HCT116 (cell line): Measurements from ENCODE around the gene PASD1. TPM values are rescaled to one million over a fixed set of nuclear protein-coding genes. Genes with fewer than 3 reads are reported as not detected.

Experiments
- ATAC-seq: fragments of 200-7000 bp; cut with Tn5 transposase; 2 replicates; pipeline ENCODE4 v1.9.1; 2020; ENCODE audit warnings: mild to moderate bottlenecking, moderate library complexity
- BruUV-seq: library from RNA; stranded (reverse); fragments of 400-500 nt; replicated peaks from 2 replicates; lab custom pipeline; 2021; lab: Mats Ljungman, UMichigan
- CTCF ChIA-PET: fragments of 300-600 bp; sonication (Branson Sonifier 250); formaldehyde crosslinking; loops from one replicate; lab custom pipeline; 2021; ENCODE audit warnings: antibody characterized with exemption; lab: Charles Lee
- POLR2A ChIA-PET: fragments of 300-600, 350-600 bp; sonication (Branson Sonifier 250); formaldehyde crosslinking; loops from one replicate; lab custom pipeline; 2021; ENCODE audit warnings: antibody characterized with exemption; lab: Charles Lee
- RAD21 ChIA-PET, 2 experiments: fragments of 300-600 bp; sonication (Branson Sonifier 250); formaldehyde crosslinking; loops; one replicate each; lab custom pipeline; 2023; ENCODE audit warnings: low total read pairs in 2 of 2; ENCODE audit not compliant: uncharacterized antibody in 2 of 2, unreplicated experiment in 2 of 2, low non-redundant PET in 1 of 2; lab: Charles Lee
- DNase-seq: peaks from one replicate; pipeline ENCODE4 v3.0.0-alpha.2; 2010; ENCODE audit warnings: low read depth, low spot score
- H2AFZ ChIP-seq: fragments of 200-600 bp; shearing (Covaris generic), sonication (generic); 2 replicates; pipeline ENCODE4 v1.6.1; 2017; ENCODE audit warnings: low read depth, mixed run types, mixed read lengths, antibody characterized with exemption, low read length; ENCODE audit not compliant: poor library complexity, severe bottlenecking
- H3K27ac ChIP-seq: 2 replicates; pipeline ENCODE4 v1.5.1; 2012; ENCODE audit warnings: low read depth, low read length
- H3K27me3 ChIP-seq: fragments of 200-600 bp; sonication (generic); 2 replicates; pipeline ENCODE4 v1.6.1; 2016; ENCODE audit warnings: mixed run types, low read length, mixed read lengths; ENCODE audit not compliant: insufficient read depth
- H3K36me3 ChIP-seq, 2 experiments: fragments of 200-500 bp in 1 of 2; fragments of 200-600 bp in 1 of 2; sonication (Bioruptor generic) in 1 of 2; sonication (generic) in 1 of 2; 2 replicates each; pipeline versions ENCODE4 v1.5.1 to v1.6.1; 2014 to 2016; ENCODE audit warnings: low read length in 2 of 2, inconsistent platforms in 1 of 2, mixed read lengths in 1 of 2, mixed run types in 1 of 2; ENCODE audit not compliant: insufficient read depth in 2 of 2, control insufficient read depth in 1 of 2
- H3K4me1 ChIP-seq, 2 experiments: fragments of 200-600 bp in 1 of 2; sonication (generic) in 1 of 2; 2 replicates each; pipeline versions ENCODE4 v1.5.1 to v1.6.1; 2012 to 2017; ENCODE audit warnings: low read length in 2 of 2, inconsistent platforms in 1 of 2, mild to moderate bottlenecking in 1 of 2, mixed read lengths in 1 of 2, mixed run types in 1 of 2, moderate library complexity in 1 of 2; ENCODE audit not compliant: insufficient read depth in 2 of 2, control insufficient read depth in 1 of 2
- H3K4me2 ChIP-seq: fragments of 200-600 bp; sonication (generic); 2 replicates; pipeline ENCODE4 v1.6.1; 2017; ENCODE audit warnings: mixed run types, low read length, mixed read lengths
- H3K4me3 ChIP-seq, 2 experiments: fragments of 200-600 bp in 1 of 2; sonication (generic) in 1 of 2; replicated peaks in 1 of 2; 2 replicates each; pipeline ENCODE4 v1.5.1; 2011 to 2016; ENCODE audit warnings: low read length in 2 of 2, control low read depth in 1 of 2, low read depth in 1 of 2, mild to moderate bottlenecking in 1 of 2, mixed read lengths in 1 of 2, mixed run types in 1 of 2
- H3K79me2 ChIP-seq: fragments of 200-600 bp; sonication (generic); 2 replicates; pipeline ENCODE4 v1.6.1; 2017; ENCODE audit warnings: mild to moderate bottlenecking, mixed run types, low read length, moderate library complexity, mixed read lengths; ENCODE audit not compliant: insufficient read depth
- H3K9ac ChIP-seq: fragments of 200-600 bp; sonication (generic); 2 replicates; pipeline ENCODE4 v1.6.1; 2016; ENCODE audit warnings: low read length, mixed read lengths
- H3K9me2 ChIP-seq: fragments of 200-600 bp; sonication (generic), shearing (Covaris generic); 2 replicates; pipeline ENCODE4 v1.6.1; 2017; ENCODE audit warnings: mixed run types, mild to moderate bottlenecking, moderate library complexity; ENCODE audit not compliant: insufficient read depth
- H3K9me3 ChIP-seq, 2 experiments: fragments of 200-500 bp in 1 of 2; fragments of 200-600 bp in 1 of 2; sonication (Bioruptor generic) in 1 of 2; sonication (generic) in 1 of 2; 2 replicates each; pipeline ENCODE4 v1.6.1; 2014 to 2017; ENCODE audit warnings: low read length in 2 of 2, mixed read lengths in 2 of 2, inconsistent platforms in 1 of 2, low read depth in 1 of 2, mild to moderate bottlenecking in 1 of 2, mixed run types in 1 of 2, moderate library complexity in 1 of 2; ENCODE audit not compliant: control insufficient read depth in 1 of 2, insufficient read depth in 1 of 2
- H4K20me1 ChIP-seq: fragments of 200-600 bp; sonication (generic), shearing (Covaris generic); 2 replicates; pipeline ENCODE4 v1.6.1; 2017; ENCODE audit warnings: mixed run types, mild to moderate bottlenecking, moderate library complexity; ENCODE audit not compliant: insufficient read depth
- CBX3 ChIP-seq: IDR thresholded peaks from 2 replicates; pipeline ENCODE4 v1.6.1; 2012; ENCODE audit warnings: low read depth
- EGR1 ChIP-seq: IDR thresholded peaks from 2 replicates; pipeline ENCODE4 v1.6.1; 2012; ENCODE audit warnings: low read depth
- EZH2 ChIP-seq: fragments of 200-600 bp; sonication (generic); IDR thresholded peaks from 2 replicates; pipeline ENCODE4 v1.6.1; 2017; ENCODE audit warnings: antibody characterized with exemption, mixed run types
- EZH2phosphoT487 ChIP-seq: fragments of 200-600 bp; IDR thresholded peaks from 2 replicates; pipeline ENCODE4 v1.6.1; 2018; ENCODE audit warnings: antibody characterized with exemption, borderline replicate concordance
- JUND ChIP-seq: IDR thresholded peaks from 2 replicates; pipeline ENCODE4 v1.6.1; 2012
- MAX ChIP-seq: IDR thresholded peaks from 2 replicates; pipeline ENCODE4 v1.6.1; 2012
- POLR2A ChIP-seq: IDR thresholded peaks from 2 replicates; pipeline ENCODE4 v1.7.0; 2011; ENCODE audit warnings: borderline replicate concordance; ENCODE audit not compliant: insufficient read depth, insufficient read length; ENCODE audit errors: extremely low read depth
- RAD21 ChIP-seq: IDR thresholded peaks from 2 replicates; pipeline ENCODE4 v1.6.1; 2012; ENCODE audit warnings: low read depth, mild to moderate bottlenecking
- REST ChIP-seq: IDR thresholded peaks from 2 replicates; pipeline ENCODE4 v1.6.1; 2012; ENCODE audit warnings: low read depth
- SP1 ChIP-seq: IDR thresholded peaks from 2 replicates; pipeline ENCODE4 v1.6.1; 2012; ENCODE audit warnings: low read depth
- TCF7L2 ChIP-seq: IDR thresholded peaks from 2 replicates; pipeline ENCODE4 v1.7.0; 2011; ENCODE audit warnings: borderline replicate concordance, inconsistent platforms; ENCODE audit not compliant: insufficient read depth, insufficient read length; ENCODE audit errors: extremely low read depth
- ZFX ChIP-seq: fragments of 450-650 bp; IDR thresholded peaks from 2 replicates; pipeline ENCODE4 v1.6.1; 2017
- ZNF274 ChIP-seq: fragments of 200-500 bp; sonication (Bioruptor generic); IDR thresholded peaks from 2 replicates; pipeline ENCODE4 v1.6.1; 2014; ENCODE audit warnings: mild to moderate bottlenecking, low read depth, low read length, inconsistent platforms
- intact Hi-C: fragments of 100-400 bp; cut with micrococcal nuclease; formaldehyde crosslinking; loops from 2 replicates; pipeline ENCODE4 v1.10.0; 2022
- total RNA-seq: library from RNA; stranded (reverse); gene quantifications from one replicate; pipeline ENCODE4 v1.2.1, GENCODE V29; 2021; ENCODE audit not compliant: unreplicated experiment
- TF ChIP-seq, protein P1 (sequence below): IDR thresholded peaks from 2 replicates; pipeline ENCODE4 v1.6.1; 2011; ENCODE audit warnings: mild to moderate bottlenecking, low read length, moderate library complexity; ENCODE audit not compliant: insufficient replicate concordance; ENCODE audit errors: extremely low read depth

Gene PASD1
- total RNA-seq, 1 experiment from 2014 or later: not detected

DNA sequence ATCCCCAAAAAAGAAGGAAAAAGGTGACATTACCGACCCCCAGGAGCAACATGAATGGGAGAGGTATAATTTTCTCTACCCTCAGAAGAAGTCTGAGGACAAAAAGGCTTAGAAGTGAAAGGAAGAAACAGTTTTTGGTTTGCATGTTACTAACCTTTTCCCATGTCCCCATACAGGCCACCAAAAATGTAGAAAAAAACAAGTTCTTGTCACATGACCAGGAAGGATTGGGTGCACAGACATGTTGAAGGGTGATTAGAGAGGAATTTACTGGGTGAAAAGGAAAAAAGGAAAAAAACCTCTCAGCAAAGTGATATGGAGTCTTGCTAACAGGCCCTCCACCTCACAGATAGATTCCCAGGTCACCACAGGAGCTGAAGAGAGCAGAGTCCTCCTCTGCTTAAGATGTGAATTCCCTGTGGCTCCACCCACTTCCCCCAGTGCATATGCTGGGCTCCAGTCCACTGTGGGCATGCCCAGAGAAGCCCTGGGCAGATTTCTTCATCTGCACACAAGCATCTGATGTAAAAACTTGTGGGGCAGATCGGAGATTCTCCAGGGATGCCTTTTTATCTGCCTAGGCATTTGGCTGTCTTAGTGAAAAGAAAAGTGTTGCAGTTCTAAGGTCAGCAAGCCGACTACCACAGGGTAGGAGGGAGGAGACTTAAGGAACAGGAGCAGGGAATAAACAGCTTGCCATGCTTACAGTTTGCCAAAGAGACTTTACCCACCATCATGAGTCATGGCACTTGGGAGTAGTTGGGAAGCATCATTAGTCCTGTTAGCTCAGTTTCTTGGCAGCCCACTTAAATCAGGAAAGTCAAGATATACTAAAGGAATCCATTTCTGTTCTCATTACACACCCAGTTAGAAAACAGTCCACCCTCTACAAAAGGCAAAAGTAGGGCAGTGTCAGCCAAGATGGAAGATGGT, 25.0 kb upstream of the PASD1 start:
- POLR2A ChIA-PET: no interaction called here
- H4K20me1 ChIP-seq: no peaks in the 10 kb centered on the region
- no TSS peak for BruUV-seq
- intact Hi-C loops: no loop called here
- no peak overlapping the region for H3K4me2 ChIP-seq
- no peaks in the 10 kb centered on the region for H3K9me2 ChIP-seq
- no peaks in the 10 kb centered on the region for H3K9me3 ChIP-seq
- H3K79me2 ChIP-seq: no peaks in the 10 kb centered on the region
- no peaks in the 10 kb centered on the region for H3K27me3 ChIP-seq
- H3K27ac ChIP-seq: no peak overlapping the region
- H3K4me3 ChIP-seq: no peak overlapping the region
- DNase-seq (no peak), ATAC-seq (no peak)
- RAD21 ChIA-PET: no interaction called here
- no peak for TF ChIP-seq RAD21
- TF ChIP-seq POLR2A: no peak
- TF ChIP-seq EGR1: no peak
- TF ChIP-seq TCF7L2: no peak
- no peak for TF ChIP-seq SP1
- TF ChIP-seq EZH2: no peak
- TF ChIP-seq ZFX: no peak
- no peak for TF ChIP-seq MAX
- peaks cover 0 to under 1% of the 10 kb centered on the region in 2 experiments; a peak in 1 of 4 replicates for H3K4me1 ChIP-seq
- no peak overlapping the region for H3K9ac ChIP-seq
- CTCF ChIA-PET: no interaction called here
- H3K36me3 ChIP-seq: no peaks in the 10 kb centered on the region
- no peak overlapping the region for H2AFZ ChIP-seq

GRCh38 chrX:151543706-151544105, 19.8 kb upstream of the PASD1 start:
- no peaks in the 10 kb centered on the region for H3K36me3 ChIP-seq
- no peaks in the 10 kb centered on the region for H3K79me2 ChIP-seq
- H4K20me1 ChIP-seq: no peaks in the 10 kb centered on the region
- no peak overlapping the region for H3K9ac ChIP-seq
- H3K4me3 ChIP-seq: no peak overlapping the region
- POLR2A ChIA-PET: no interaction called here
- no peaks in the 10 kb centered on the region for H3K9me2 ChIP-seq
- H3K27ac ChIP-seq: no peak overlapping the region
- BruUV-seq: no TSS peak
- H2AFZ ChIP-seq: no peak overlapping the region
- peaks cover 0 to 5% of the 10 kb centered on the region in 2 experiments; a peak in 1 of 4 replicates for H3K4me1 ChIP-seq
- no peaks in the 10 kb centered on the region for H3K9me3 ChIP-seq
- no peaks in the 10 kb centered on the region for H3K27me3 ChIP-seq
- intact Hi-C loops: no loop called here
- CTCF ChIA-PET: no interaction called here
- no peak for ATAC-seq
- RAD21 ChIA-PET: no interaction called here
- no peak overlapping the region for H3K4me2 ChIP-seq
- DNase-seq: no peak
- TF ChIP-seq RAD21: no peak
- no peak for TF ChIP-seq REST
- TF ChIP-seq CBX3: no peak
- no peak for TF ChIP-seq JUND
- TF ChIP-seq ZNF274: no peak
- TF ChIP-seq, protein P1, sequence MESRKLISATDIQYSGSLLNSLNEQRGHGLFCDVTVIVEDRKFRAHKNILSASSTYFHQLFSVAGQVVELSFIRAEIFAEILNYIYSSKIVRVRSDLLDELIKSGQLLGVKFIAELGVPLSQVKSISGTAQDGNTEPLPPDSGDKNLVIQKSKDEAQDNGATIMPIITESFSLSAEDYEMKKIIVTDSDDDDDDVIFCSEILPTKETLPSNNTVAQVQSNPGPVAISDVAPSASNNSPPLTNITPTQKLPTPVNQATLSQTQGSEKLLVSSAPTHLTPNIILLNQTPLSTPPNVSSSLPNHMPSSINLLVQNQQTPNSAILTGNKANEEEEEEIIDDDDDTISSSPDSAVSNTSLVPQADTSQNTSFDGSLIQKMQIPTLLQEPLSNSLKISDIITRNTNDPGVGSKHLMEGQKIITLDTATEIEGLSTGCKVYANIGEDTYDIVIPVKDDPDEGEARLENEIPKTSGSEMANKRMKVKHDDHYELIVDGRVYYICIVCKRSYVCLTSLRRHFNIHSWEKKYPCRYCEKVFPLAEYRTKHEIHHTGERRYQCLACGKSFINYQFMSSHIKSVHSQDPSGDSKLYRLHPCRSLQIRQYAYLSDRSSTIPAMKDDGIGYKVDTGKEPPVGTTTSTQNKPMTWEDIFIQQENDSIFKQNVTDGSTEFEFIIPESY: no peak
- no peak for TF ChIP-seq EZH2phosphoT487
- TF ChIP-seq EGR1: no peak
- TF ChIP-seq MAX: no peak
